ENCODE results near the gene CECR2.
A peak's percentile ranks its signal among the peaks of the same experiment; 100 is the strongest.
"Not testable (repeated sequence)": the region's sequence is repeated elsewhere in the genome, so short reads cannot be mapped to it uniquely, and the experiment has no call there.

CECR2 gene

GRCh38 chr22:17471886-17472535, 102.8 kb downstream of the CECR2 start:
- DNase-seq, result peak; percentile 63

DNA sequence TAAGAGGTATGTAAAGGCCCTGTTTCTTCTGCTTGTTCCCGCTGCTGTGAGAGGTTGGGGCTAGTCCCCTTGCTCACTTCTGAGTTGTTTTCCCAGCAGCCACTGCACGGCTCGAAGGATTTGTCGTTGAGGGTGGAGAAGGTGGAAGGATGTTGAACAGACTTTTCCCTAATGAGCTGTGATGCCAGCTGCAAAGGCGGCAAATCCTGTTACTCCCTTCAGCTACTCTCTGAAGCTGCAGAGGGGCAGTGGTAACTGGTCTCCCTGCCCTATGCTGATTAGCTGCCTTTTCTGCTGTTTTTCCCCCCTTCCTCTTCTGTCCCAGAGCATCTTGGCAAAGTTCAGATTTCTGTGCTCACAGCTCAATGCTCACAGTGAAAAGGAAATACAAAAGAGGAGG, 103.7 kb downstream of the CECR2 start:
- DNase-seq, result peak; percentile 84

DNA sequence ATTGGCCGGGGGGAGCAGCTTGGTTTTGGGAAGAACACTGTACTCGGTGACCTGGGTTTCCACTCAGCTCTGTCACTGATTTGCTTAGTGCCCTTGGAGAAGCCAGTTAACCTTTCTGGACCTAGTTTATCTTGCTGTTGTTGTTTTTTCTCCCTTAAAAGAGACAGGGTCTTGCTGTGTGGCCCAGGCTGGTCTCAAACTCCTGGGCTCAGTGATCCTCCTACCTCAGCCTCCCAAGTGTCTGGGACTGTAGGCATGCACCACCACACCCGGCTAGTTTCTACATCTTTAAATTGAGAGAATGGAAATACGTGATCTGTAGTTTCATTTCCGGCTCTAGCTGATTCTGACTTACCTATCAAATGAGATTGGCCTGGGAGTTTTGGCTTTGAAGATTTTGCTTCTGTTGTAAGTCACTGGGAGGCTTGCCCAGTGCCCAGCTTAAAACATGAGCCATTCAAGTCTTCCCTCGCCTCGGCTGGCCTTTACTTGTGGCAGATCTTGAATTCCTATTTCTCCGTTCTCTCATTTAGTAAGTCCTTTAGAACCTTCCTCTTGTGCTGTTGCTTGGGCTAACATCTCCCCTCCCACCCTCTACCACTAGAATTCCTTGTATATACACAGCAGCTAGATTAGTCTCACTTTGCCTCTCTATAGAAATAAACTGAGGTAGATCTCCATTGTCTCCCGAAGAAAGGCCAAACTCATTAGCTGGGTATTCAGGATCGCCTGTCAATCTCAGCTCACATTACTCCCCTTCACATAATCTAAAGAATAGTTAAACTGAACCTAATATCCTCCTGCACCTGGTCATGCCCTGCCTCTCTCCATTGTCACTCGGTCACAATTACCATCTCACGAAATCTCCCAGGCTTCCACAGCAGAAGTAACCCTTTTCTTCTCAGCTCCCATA, 106.3 kb downstream of the CECR2 start:
- peak; percentile 59 for DNase-seq

DNA sequence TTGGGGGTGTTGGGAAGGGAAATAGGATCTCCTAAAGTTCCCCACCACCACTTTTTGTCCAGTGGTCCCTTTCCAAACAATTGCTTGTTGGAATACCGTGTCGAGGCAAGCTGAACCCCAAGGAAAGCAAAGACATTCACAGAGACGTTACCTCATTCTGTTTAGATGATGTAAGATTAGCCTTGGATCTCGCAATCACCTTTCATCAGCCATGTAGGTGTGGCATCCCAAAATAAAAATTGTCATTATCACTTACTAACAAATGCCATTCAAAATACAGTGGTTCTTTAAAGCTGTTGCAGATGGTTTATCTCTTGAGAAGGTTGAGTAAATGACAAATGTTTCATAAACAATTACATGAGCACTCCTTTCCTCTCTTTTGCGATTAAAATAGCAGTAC, 107.6 kb downstream of the CECR2 start:
- no peak for DNase-seq

DNA sequence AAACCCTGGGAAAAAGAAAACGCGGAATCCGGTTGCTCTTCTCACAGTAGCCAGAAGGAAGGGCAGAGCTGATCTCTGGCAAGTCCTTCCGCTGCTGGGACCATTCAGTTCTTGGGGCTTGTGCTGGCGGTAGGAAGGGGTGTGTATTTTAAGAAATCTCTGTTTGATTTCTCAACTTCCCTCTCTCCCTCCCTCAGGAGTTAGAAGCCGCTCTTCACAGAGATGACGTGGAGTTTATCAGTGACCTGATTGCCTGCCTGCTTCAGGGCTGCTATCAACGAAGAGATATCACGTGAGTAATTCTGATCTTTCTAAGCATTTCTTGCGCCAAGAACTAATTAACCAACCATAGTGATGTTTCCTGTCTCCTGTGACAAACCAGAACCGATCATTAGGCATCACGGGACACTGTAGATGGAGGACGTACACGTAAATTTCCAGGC, 108.2 kb downstream of the CECR2 start:
- no peak for DNase-seq

- no peak for DNase-seq
Measured at GRCh38 chr22:17479135-17479534, 109.9 kb downstream of the CECR2 start.

DNA sequence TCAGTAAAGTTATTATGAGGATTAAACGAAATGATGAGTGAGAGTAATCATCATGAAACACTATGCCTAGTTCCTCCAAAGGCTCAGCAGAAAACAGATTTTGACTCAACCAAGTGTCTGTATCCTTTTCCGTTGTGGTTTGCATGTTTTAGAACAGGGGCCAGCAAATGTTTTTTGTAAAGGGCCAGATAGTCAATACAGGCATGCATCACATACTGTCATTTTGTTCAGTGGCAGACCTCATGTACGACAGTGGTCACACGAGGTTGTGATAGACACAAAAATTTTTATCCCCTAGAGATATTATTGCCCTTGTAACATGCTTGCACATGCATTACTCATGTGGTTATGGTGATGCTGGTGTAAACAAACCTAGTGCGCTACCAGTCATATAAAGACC, 112.2 kb downstream of the CECR2 start:
- DNase-seq, result no peak

- no peak for DNase-seq
Measured at GRCh38 chr22:17483688-17484372, 114.6 kb downstream of the CECR2 start.

DNA sequence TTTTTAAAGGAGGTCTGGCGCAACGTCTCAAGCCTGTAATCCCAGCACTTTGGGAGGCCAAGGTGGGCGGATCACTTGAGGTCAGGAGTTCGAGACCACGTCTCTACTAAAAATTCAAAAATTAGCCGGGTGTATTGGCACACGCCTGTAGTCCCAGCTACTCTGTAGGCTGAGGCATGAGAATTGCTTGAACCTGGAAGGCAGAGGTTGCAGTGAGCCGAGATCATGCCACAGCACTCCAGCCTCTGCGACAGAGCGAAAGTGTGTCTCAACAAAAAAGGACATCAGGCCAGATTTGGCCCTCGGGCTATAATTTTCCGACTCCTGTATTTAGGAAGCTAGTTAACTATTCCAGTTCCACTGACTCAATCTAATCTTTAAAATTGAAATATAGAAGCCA, 115.3 kb downstream of the CECR2 start:
- no peak for DNase-seq

- DNase-seq, result peak; percentile 65
Measured at GRCh38 chr22:17486313-17486712, 117.1 kb downstream of the CECR2 start.

GRCh38 chr22:17486719-17487118, 117.5 kb downstream of the CECR2 start:
- DNase-seq, result no peak

DNA sequence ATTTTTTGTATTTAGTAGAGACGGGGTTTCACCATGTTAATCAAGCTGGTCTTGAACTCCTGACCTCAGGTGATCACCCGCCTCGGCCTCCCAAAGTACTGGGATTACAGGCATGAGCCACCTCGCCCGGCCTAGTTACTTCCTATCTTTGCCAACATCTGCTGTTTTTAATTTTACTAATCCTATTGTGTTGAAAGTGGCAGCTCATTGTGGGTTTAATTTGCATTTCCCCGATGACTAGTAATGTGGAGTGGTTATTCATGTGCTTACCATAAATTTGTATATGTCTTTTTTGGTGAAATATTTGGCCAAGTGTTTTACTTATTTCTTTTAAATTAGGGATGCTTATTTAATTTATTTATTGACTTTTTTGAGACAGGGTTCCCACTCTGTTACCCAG, 119.8 kb downstream of the CECR2 start:
- DNase-seq, result no peak

DNA sequence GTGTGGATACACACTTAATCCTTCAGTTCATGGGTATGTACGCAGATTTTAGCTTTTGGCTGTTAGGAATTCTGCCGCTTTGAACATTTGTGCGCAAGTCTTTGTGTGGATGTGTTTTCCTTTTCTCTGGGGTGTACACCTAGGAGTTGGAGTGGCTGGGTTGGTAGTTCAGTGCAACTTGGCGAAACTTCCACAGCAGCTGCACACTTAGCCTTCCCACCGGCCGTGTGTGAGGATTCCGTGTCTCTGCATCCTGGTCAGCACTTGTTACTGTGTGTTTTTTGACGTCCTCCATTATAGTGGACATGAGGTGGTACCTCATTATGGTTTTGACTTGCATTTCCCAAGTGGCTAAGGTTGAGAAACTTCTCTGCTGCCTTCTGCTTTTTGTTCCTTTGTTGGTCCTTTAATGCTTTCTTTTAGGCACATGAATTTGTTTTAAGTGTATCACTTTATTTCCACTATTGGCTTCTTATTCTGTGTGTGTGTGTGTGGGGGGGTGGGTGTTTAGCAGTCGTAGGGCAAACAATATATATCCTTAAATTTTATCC, 121.9 kb downstream of the CECR2 start:
- DNase-seq, result no peak

DNA sequence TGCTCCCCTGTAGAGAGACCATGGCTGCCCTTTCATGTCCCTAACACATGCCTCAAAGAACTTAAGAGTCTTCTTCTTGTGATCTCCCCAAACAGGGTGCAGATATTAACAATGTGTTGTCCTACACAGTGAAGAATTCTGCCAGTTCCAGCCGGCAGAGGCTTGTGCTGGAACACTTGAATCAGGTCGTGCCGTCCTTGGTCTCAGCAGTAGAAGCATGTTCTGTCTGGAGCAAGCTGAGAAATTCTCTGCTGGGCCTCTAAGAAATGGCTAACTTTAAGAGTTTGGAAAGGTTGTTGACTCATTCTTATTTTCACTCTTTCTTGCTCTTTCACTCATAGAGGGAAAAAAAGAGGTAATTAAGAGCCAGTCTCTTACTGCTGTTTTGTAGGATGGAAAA, 123.0 kb downstream of the CECR2 start:
- no peak for DNase-seq

DNA sequence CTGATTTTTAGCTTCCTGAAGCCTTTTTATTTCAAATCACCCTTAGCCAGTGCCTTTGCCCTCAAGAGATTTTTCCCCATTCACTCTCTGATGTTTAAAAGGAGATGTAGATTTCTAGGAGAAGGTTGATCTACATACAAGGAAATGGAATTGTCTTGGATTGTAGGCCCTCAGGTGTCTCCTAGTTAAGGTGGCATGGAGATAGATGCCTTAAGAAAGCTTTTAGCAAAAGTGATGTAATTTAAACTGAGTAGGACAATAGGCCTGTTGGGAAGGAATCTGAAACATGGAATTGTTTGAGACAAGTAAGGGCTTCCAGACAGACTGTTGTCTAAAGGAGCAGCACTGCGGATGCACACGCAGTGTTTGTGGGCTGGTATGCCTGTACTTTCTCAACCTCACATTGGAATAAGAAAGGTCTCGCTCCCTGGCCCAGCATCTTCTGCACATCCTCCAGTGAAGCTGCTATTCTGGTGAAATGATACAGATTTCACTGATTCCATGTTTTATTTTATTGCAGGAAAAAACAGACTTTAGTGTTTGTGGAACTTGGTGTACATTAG, 124.2 kb downstream of the CECR2 start:
- DNase-seq, result no peak

GRCh38 chr22:17496841-17497240, 127.6 kb downstream of the CECR2 start:
- no peak for DNase-seq

DNA sequence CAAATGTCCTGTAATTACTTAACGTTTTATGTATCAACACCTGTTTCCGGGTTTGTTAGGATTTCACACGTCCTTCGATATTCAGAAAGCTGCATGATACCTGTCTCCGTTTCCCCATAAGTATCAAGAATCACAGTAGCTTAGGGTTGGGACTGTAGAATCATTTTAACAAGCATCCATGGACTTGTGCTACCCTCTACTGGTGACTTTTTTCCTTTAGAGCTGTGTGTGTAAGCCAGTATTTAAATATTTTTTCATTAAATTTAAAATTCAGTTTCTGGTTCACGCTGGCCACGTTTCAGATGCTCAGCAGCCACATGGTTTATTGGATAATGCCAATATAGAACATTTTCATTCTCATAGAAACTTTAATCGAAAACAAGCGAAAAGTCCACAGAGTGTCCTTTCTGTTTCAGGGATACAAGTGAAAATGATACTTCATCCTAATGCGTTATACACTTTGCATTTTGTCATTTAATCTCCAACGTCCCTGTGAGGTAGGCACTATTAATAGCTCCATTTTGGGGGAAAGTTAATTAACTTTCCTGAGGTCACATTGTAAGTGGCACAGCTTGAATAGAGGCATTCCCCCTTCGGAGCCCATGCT, 132.5 kb downstream of the CECR2 start:
- DNase-seq, result peak; percentile 91

DNA sequence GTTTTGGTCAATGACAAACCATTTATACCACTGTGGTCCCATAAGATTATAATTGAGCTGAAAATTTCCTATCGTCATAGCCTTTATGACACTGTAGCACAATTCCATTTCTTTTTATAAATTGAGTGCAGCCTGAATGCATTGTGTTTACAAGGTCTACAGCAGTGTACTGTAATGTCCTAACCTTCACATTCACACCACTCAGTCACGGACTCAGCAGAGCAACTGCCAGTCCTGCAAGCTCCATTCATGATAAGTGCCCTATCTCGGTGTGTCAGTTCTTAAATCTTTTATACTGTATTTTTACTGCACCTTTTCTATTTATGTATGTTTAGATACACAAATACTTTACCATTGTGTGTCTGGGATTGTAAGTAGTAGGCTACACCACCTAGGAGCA, 138.8 kb downstream of the CECR2 start:
- DNase-seq, result no peak

DNA sequence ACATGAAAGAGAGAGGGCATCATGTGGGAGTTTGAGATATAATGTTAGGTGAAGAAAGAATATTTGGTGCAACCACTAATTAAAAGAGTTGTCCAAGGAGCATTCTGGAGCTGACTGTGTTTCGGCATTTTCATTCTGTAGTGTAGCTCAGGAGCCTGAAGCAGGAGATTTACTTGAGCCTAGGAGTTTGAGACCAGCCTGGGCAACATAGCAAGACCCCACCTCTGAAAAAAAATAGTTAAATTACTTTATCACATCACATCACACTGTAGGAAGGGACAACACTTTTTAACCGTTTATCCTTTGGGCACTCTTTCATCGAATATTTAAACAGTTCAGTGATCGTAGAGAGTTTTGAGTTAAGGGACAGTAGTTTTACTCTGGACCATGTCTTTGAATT, 143.7 kb downstream of the CECR2 start:
- DNase-seq, result no peak

- no peak for DNase-seq
Measured at GRCh38 chr22:17513612-17514011, 144.4 kb downstream of the CECR2 start.

DNA sequence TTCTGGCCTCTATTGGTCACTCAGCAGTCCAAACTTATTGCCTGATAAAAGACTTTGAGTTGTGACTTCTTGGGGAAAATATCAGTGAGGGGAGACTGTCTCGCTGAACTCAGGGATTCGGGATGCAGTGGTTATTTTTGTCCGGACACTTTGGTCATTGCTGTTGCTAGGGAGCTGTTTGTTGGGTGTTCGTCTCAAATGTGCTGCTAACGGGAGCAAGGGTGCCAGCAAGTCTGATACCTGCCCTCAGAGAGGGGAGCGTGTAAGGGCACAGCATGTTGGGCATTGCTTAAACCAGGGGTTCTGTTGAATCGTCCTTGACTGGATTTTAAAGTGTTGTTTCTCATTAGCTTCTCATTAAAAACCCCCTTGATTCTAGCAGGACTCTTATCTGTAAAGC, 144.8 kb downstream of the CECR2 start:
- no peak for DNase-seq

- no peak for DNase-seq
Measured at GRCh38 chr22:17518406-17518805, 149.1 kb downstream of the CECR2 start.

GRCh38 chr22:17521971-17522370, 152.7 kb downstream of the CECR2 start:
- DNase-seq, result not testable (repeated sequence)

All from eye (tissue), 1 donor.